Mesodermal cell (in vitro differentiated cells): ENCODE results near the gene HTR5A. TPM values are rescaled to one million over a fixed set of nuclear protein-coding genes. Genes with fewer than 3 reads are reported as not detected.
"Not testable (repeated sequence)": the region's sequence is repeated elsewhere in the genome, so short reads cannot be mapped to it uniquely, and the experiment has no call there.

Experiments used
- H3K27ac ChIP-seq: 2 replicates; pipeline ENCODE4 v1.7.0; 2013; ENCODE audit warnings: mild to moderate bottlenecking, low read depth, low read length, moderate library complexity; ENCODE audit not compliant: severe bottlenecking
- H3K36me3 ChIP-seq: 2 replicates; pipeline ENCODE4 v1.7.1; 2013; ENCODE audit warnings: mild to moderate bottlenecking, low read length, moderate library complexity; ENCODE audit not compliant: control insufficient read depth, insufficient read depth
- H3K4me1 ChIP-seq: one replicate; pipeline ENCODE4 v1.7.1; 2013; ENCODE audit warnings: mild to moderate bottlenecking, low read length; ENCODE audit not compliant: insufficient read depth, control insufficient read depth, poor library complexity, severe bottlenecking
- H3K4me3 ChIP-seq: 2 replicates; pipeline ENCODE4 v1.7.0; 2013; ENCODE audit warnings: low read length, control low read depth, mild to moderate bottlenecking; ENCODE audit not compliant: insufficient read depth, poor library complexity, severe bottlenecking; ENCODE audit errors: extremely low read depth
- H3K9me3 ChIP-seq: 2 replicates; pipeline ENCODE4 v1.7.1; 2013; ENCODE audit warnings: mild to moderate bottlenecking, low read length, moderate library complexity; ENCODE audit not compliant: control insufficient read depth
- WGBS, 2 experiments: methylation state at CpG; one replicate each; pipeline ENCODE4 v1.1.5; 2013; ENCODE audit warnings: missing lambda C conversion rate in 2 of 2; ENCODE audit not compliant: insufficient coverage in 2 of 2; 5-methylcytosine and 5-hydroxymethylcytosine counted together
- polyA plus RNA-seq, 2 experiments: library from polyadenylated mRNA; stranded (reverse); fragments of 50-300 nt; gene quantifications; one replicate each; pipeline ENCODE4 v1.2.3, GENCODE V29; 2013

HTR5A gene
- 0.18 TPM for polyA plus RNA-seq (2013, experiment 1 of 2)
- polyA plus RNA-seq (2013, experiment 2 of 2): 0.15 TPM

- H3K4me3 ChIP-seq: no peak within 1 kb of the TSS
- WGBS, 2 experiments: 5% methylated on average over 23 to 48 of the region's 48 CpGs
Observed at GRCh38 chr7:155069992-155070751, at the start of gene HTR5A. Gene HTR5A (plus strand): TSS chr7:155070324. CDS start chr7:155070900, 576 bp downstream.

GRCh38 chr7:155020996-155021395 is 49.1 kb upstream of the HTR5A start:
- H3K36me3 ChIP-seq: no peaks in the 10 kb centered on the region
- no peak overlapping the region for H3K27ac ChIP-seq
- H3K9me3 ChIP-seq: no peaks in the 10 kb centered on the region
- no peaks in the 10 kb centered on the region for H3K4me1 ChIP-seq
- 89 to 90% methylated on average over 3 to 4 of the region's 5 CpGs for WGBS, 2 experiments
- no peak overlapping the region for H3K4me3 ChIP-seq

More at GRCh38 chr7:155069992-155070751, at the start of gene HTR5A:
- H3K27ac ChIP-seq: no peak within 1 kb of the TSS
- no peaks in the 10 kb centered on the region for H3K36me3 ChIP-seq
- H3K4me1 ChIP-seq: peaks cover 3% of the 10 kb centered on the region
- no peaks in the 10 kb centered on the region for H3K9me3 ChIP-seq

- Histone ChIP-seq H3K9me3 (no peaks in the 10 kb centered on the region), H3K36me3 (no peaks in the 10 kb centered on the region), H3K4me3 (no peak overlapping the region), H3K4me1 (no peaks in the 10 kb centered on the region), H3K27ac (no peak overlapping the region)
- WGBS, 2 experiments: 87 to 93% methylated on average over 5 to 7 of the region's 7 CpGs
Observed at GRCh38 chr7:155021699-155022145, 48.4 kb upstream of the HTR5A start.

GRCh38 chr7:155027879-155028278 is 42.2 kb upstream of the HTR5A start:
- H3K4me3 ChIP-seq: no peak overlapping the region

GRCh38 chr7:155032978-155033377 is 37.1 kb upstream of the HTR5A start:
- Histone ChIP-seq H3K4me3 (no peak overlapping the region), H3K9me3 (no peaks in the 10 kb centered on the region), H3K27ac (no peak overlapping the region), H3K4me1 (no peaks in the 10 kb centered on the region), H3K36me3 (no peaks in the 10 kb centered on the region)
- WGBS, 2 experiments: 82% methylated on average over 2 of the region's 6 CpGs

More at GRCh38 chr7:155027879-155028278, 42.2 kb upstream of the HTR5A start:
- Histone ChIP-seq H3K36me3 (no peaks in the 10 kb centered on the region), H3K4me1 (no peaks in the 10 kb centered on the region), H3K27ac (no peak overlapping the region), H3K9me3 (no peaks in the 10 kb centered on the region)
- WGBS, 2 experiments: 100% methylated on average over 1 of the region's 1 CpG; no CpG with 5 or more reads in 1 of the 2 experiments

GRCh38 chr7:155034495-155034894 is 35.6 kb upstream of the HTR5A start:
- H3K36me3 ChIP-seq, H3K4me3 ChIP-seq, H3K27ac ChIP-seq, H3K4me1 ChIP-seq, H3K9me3 ChIP-seq: not testable (repeated sequence)
- 80 to 83% methylated on average over 1 to 3 of the region's 15 CpGs for WGBS, 2 experiments

GRCh38 chr7:155038335-155038734 is 31.8 kb upstream of the HTR5A start:
- WGBS, 2 experiments: 67 to 93% methylated on average over 1 to 3 of the region's 4 CpGs
- no peaks in the 10 kb centered on the region for H3K9me3 ChIP-seq
- no peaks in the 10 kb centered on the region for H3K36me3 ChIP-seq
- H3K4me3 ChIP-seq: no peak overlapping the region
- no peaks in the 10 kb centered on the region for H3K4me1 ChIP-seq
- H3K27ac ChIP-seq: no peak overlapping the region

- H3K4me3 ChIP-seq: no peak overlapping the region
- no peak overlapping the region for H3K27ac ChIP-seq
- H3K36me3 ChIP-seq: no peaks in the 10 kb centered on the region
- H3K4me1 ChIP-seq: no peaks in the 10 kb centered on the region
- H3K9me3 ChIP-seq: no peaks in the 10 kb centered on the region
- WGBS, 2 experiments: 79 to 92% methylated on average over 4 of the region's 4 CpGs
Observed at GRCh38 chr7:155043756-155044155, 26.4 kb upstream of the HTR5A start.

GRCh38 chr7:155048006-155048405 is 22.1 kb upstream of the HTR5A start:
- Histone ChIP-seq H3K9me3 (no peaks in the 10 kb centered on the region), H3K27ac (no peak overlapping the region), H3K36me3 (no peaks in the 10 kb centered on the region), H3K4me1 (no peaks in the 10 kb centered on the region), H3K4me3 (no peak overlapping the region)
- no CpG with 5 or more reads among the region's 4 CpGs for whole genome bisulfite sequencing, 2 experiments

- Histone ChIP-seq H3K36me3 (no peaks in the 10 kb centered on the region), H3K4me1 (no peaks in the 10 kb centered on the region), H3K9me3 (no peaks in the 10 kb centered on the region), H3K4me3 (no peak overlapping the region), H3K27ac (no peak overlapping the region)
- WGBS, 2 experiments: 86 to 100% methylated on average over 1 of the region's 4 CpGs
Observed at GRCh38 chr7:155051355-155051754, 18.8 kb upstream of the HTR5A start.

GRCh38 chr7:155053002-155053401 is 17.1 kb upstream of the HTR5A start:
- no peaks in the 10 kb centered on the region for H3K9me3 ChIP-seq
- 86 to 90% methylated on average over 8 to 11 of the region's 12 CpGs for WGBS, 2 experiments

More at GRCh38 chr7:155053002-155053401, 17.1 kb upstream of the HTR5A start:
- no peak overlapping the region for H3K4me3 ChIP-seq
- no peaks in the 10 kb centered on the region for H3K36me3 ChIP-seq
- H3K27ac ChIP-seq: no peak overlapping the region
- no peaks in the 10 kb centered on the region for H3K4me1 ChIP-seq
